Activated naive CD8-positive, alpha-beta T cell treated with anti-CD3 and anti-CD28 coated beads, Interleukin-2, amount 50 U/mL, for 24 hours (primary cell): Measurements from ENCODE around the gene ERVH48-1.
"Not testable (repeated sequence)": the region's sequence is repeated elsewhere in the genome, so short reads cannot be mapped to it uniquely, and the experiment has no call there.

Experiments
- ATAC-seq: fragments of 150-1000 bp; cut with Tn5 transposase; one replicate; pipeline ENCODE4 v1.10.0; 2021
- DNase-seq: peaks from one replicate; pipeline ENCODE4 v3.0.0; 2021
- H3K27ac Mint-ChIP-seq: one replicate; pipeline ENCODE4 v1.8.0; 2021; ENCODE audit warnings: mild to moderate bottlenecking, mixed read lengths
- H3K27me3 Mint-ChIP-seq: one replicate; pipeline ENCODE4 v1.8.0; 2021; ENCODE audit warnings: mixed read lengths
- H3K36me3 Mint-ChIP-seq: one replicate; pipeline ENCODE4 v1.8.0; 2021; ENCODE audit warnings: low read depth, mixed read lengths
- H3K4me1 Mint-ChIP-seq: one replicate; pipeline ENCODE4 v1.8.0; 2021; ENCODE audit warnings: mixed read lengths
- H3K4me3 Mint-ChIP-seq: one replicate; pipeline ENCODE4 v1.8.0; 2021; ENCODE audit warnings: mild to moderate bottlenecking, moderate library complexity, mixed read lengths
- H3K9me3 Mint-ChIP-seq: one replicate; pipeline ENCODE4 v1.8.0; 2021; ENCODE audit warnings: mixed read lengths

ERVH48-1 gene

DNA sequence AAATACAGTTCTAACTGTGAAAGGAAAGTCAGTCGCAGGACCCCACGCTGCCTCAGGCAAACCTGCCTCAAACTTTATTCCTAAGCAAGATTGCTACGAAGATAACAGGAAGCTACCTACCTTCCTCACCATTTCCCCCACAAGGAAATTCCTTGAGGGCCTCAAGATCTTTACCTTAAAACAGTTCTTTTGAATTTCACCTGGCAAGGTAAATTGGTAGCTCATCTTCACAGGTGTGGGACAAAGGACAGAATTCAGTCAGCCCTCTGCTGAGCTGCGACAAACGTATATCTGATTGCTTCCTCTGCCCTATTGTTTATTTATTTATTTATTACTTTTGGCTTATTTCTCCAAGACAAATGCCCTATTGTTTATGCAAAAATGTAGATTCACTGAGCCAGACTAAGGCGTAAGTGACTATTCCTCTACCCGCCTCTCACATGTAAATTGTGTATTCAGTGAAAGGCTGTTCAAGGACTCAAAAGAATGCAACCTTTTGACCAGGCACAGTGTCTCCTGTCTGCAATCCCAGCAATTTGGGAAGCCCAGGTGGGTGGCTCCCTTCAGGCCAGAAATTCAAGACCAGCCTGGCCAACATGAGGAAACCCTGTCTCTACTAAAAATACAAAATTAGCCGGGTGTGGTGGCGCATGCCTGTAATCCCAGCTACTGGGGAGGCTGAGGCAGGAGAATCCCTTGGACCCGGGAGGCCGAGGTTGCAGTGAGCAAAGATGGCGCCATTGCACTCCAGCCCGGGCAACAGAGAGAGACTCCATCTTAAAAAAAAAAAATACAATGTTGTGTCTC, 31.6 kb upstream of the ERVH48-1 start:
- Mint-ChIP-seq H3K4me3 (no peak overlapping the region), H3K27ac (no peak overlapping the region), H3K36me3 (no peaks in the 10 kb centered on the region), H3K27me3 (no peaks in the 10 kb centered on the region), H3K4me1 (peaks cover 2% of the 10 kb centered on the region), H3K9me3 (no peaks in the 10 kb centered on the region)
- DNase-seq (no peak), ATAC-seq (peak; percentile 100)

DNA sequence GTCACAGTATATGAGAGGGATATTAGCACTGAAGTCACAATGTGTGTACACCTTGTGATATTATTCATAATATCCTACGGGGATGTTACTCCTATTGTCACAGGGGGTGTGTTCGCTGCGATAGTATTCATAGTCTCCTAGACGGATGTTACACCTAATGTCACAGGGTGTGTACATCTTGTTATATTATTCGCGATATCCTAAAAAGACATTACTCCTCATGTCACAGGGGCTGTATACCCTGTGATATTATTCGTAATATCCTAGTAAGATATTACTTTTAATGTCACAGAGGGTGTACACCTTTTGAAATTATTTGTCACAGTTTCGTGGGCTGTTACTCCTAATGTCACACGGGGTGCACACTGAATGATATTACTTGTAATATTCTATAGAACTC, 25.8 kb upstream of the ERVH48-1 start:
- not testable (repeated sequence) for H3K4me3 Mint-ChIP-seq, H3K27me3 Mint-ChIP-seq, H3K27ac Mint-ChIP-seq, ATAC-seq, DNase-seq, H3K36me3 Mint-ChIP-seq, H3K9me3 Mint-ChIP-seq, H3K4me1 Mint-ChIP-seq

DNA sequence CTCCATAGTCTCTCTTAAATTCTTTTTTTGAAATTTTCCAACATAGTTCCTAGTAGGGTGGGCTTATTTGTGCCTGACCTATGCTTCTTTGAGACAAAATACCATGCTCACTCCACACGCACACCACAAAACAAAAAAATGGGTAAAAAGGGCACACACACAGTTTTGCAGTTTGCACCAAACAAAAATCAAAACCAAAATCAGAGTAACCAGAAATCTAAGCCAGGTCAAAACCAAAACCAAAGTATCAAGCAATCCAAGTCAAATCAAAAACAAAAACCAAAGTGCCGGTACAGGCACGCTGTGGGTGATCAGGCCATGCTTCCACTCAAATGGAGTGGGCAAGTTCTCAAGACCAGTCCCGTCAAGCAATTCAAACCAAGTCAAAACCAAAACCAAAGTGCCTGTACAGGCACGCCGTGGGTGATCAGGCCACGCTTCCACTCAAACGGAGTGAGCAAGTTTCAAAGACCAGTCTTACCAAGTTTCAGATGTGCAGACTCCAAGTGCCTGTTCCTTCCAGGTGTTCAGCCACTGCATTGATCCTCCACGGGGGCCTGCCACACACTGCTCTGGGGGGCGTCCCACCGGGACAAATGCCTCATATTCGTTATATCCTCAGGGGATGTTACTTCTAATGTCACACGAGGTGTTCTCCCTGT, 23.8 kb upstream of the ERVH48-1 start:
- DNase-seq, H3K4me1 Mint-ChIP-seq, H3K36me3 Mint-ChIP-seq, H3K9me3 Mint-ChIP-seq, H3K4me3 Mint-ChIP-seq, H3K27me3 Mint-ChIP-seq, ATAC-seq, H3K27ac Mint-ChIP-seq: not testable (repeated sequence)

DNA sequence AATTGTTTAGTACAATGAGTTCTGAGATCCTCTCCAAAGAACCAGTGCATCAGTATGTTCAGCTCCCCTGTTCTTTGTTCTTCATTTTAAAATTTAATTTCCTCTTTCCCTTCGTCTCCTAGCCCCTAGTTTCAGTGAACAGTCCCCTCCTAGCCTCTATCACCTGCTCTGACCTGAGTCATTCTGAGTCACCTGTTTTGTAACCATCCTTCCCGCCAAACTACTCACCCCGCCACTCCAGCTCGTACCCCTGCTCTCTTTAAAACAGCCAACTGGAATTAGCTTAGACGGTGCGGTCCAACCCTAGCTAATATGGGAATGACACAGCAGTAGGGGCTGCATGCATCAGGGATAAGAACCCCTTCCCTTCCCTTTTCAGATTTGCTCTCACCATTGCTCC, 16.8 kb upstream of the ERVH48-1 start:
- no peak for DNase-seq
- Mint-ChIP-seq H3K9me3 (no peaks in the 10 kb centered on the region), H3K4me3 (no peak overlapping the region), H3K27me3 (no peaks in the 10 kb centered on the region), H3K27ac (no peak overlapping the region), H3K36me3 (no peaks in the 10 kb centered on the region), H3K4me1 (no peaks in the 10 kb centered on the region)
- no peak for ATAC-seq

DNA sequence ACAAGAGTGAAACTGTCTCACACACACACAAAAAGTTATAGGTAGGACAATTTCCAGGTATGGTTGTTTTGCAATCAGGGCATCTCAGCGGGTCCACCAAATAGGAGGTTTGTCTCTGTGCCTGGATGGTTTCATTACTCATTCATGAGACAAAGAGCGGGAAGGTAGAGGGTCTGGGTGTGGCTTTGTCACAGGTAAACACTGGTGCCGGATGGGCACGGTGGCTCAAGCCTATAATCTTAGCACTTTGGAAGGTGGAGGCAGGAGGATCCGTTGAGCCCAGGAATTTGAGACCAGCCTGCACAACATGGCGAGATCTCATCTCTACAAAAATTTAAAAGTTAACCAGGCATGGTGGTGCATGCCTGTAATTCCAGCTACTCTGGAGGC, 16.3 kb upstream of the ERVH48-1 start:
- Mint-ChIP-seq H3K27me3 (no peaks in the 10 kb centered on the region), H3K4me1 (no peaks in the 10 kb centered on the region), H3K9me3 (no peaks in the 10 kb centered on the region), H3K4me3 (no peak overlapping the region), H3K36me3 (no peaks in the 10 kb centered on the region), H3K27ac (no peak overlapping the region)
- no peak for DNase-seq
- no peak for ATAC-seq

DNA sequence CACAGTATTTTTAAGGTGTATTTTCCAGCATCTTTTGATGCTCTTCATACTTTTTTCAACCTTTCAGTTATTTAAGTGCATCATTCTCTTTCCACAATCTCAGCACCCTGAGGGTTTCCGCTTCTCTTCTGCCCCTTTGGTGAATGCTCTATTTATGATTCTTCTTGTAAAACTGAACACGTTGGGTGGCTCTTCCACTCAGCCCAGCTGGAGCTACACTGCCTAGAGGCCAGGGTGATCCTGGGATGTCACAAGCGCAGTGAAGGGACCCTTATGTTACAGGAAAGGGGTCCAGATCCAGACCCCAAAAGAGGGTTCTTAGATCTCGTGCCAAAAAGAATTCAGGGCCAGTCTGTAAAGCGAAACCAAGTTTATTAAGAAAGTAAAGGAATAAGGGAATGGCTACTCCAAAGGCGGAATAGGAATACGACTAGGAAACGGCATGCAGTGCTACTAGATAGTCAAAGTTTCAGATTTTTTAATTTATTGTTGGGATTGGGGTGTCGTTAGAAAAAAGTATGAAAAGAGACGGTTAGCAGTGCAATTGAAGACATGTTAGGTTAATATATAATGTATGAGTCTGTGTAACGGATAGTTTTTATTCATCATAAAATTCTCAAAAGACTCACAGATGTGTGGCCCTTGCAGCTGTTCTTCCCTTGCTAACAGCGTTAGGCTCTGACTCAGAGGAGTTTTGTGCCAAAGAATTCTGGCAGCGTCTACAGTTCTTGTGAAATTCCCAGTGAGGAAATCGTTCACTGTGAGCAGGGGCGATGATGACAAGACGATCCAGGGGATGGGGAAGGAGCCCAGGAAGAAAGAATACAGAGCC, 14.4 kb upstream of the ERVH48-1 start:
- no peak overlapping the region for H3K4me3 Mint-ChIP-seq
- H3K27me3 Mint-ChIP-seq, result no peaks in the 10 kb centered on the region
- no peaks in the 10 kb centered on the region for H3K4me1 Mint-ChIP-seq
- no peaks in the 10 kb centered on the region for H3K36me3 Mint-ChIP-seq
- no peak overlapping the region for H3K27ac Mint-ChIP-seq
- no peak for DNase-seq
- no peaks in the 10 kb centered on the region for H3K9me3 Mint-ChIP-seq
- no peak for ATAC-seq

DNA sequence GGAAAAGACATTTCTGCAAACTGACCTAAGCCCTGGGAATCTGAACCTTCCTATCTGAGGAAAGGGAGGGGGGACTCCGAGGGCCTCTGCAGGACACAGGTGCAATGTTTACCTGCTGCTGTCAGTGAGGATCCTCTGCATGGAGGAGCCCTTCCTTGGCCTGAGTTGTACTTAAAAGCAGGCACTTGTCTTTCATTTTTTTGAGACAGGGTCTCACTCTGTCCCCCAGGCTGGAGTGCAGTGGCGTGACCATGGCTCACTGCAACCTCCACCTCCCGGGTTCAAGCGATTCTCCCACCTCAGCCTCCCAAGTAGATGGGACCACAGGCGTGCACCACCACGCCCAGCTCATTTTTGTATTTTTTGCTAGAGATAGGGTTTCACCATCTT, 13.2 kb upstream of the ERVH48-1 start:
- H3K9me3 Mint-ChIP-seq, H3K4me3 Mint-ChIP-seq, H3K4me1 Mint-ChIP-seq, H3K27ac Mint-ChIP-seq, ATAC-seq, H3K36me3 Mint-ChIP-seq, DNase-seq, H3K27me3 Mint-ChIP-seq: not testable (repeated sequence)

DNA sequence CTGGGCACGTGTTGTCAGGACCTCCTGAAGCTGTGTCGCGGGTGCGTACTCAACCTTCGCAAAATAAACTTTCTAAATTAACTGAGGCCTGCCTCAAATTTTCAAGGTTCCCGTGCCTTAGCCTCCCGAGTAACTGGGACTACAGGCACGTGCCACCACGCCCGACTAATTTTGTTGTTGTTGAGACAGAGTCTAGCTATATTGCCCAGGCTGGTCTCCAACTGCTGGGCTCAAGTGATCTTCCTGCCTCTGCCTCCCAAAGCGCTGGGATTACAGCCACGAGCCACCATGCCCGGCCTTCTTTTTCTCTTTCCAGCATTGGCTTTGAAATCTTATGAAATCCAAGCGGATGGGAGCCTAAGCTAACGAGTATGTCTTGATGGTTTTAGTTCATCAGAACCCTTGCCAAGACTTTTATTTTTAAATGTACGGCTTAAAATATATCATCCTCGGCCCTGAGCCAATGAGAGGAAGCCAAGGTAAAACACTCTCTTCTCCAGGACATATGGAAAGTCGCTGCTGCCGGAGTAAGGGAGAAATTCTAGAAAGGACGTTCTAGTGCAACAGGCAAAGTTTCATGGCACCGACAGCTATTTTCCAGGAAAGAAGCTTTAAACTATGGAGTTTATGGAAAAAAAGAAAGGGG, 12.7 kb upstream of the ERVH48-1 start:
- Mint-ChIP-seq H3K36me3 (no peaks in the 10 kb centered on the region), H3K4me1 (no peaks in the 10 kb centered on the region), H3K4me3 (no peak overlapping the region), H3K27me3 (no peaks in the 10 kb centered on the region), H3K9me3 (no peaks in the 10 kb centered on the region), H3K27ac (no peak overlapping the region)
- ATAC-seq (no peak), DNase-seq (no peak)

DNA sequence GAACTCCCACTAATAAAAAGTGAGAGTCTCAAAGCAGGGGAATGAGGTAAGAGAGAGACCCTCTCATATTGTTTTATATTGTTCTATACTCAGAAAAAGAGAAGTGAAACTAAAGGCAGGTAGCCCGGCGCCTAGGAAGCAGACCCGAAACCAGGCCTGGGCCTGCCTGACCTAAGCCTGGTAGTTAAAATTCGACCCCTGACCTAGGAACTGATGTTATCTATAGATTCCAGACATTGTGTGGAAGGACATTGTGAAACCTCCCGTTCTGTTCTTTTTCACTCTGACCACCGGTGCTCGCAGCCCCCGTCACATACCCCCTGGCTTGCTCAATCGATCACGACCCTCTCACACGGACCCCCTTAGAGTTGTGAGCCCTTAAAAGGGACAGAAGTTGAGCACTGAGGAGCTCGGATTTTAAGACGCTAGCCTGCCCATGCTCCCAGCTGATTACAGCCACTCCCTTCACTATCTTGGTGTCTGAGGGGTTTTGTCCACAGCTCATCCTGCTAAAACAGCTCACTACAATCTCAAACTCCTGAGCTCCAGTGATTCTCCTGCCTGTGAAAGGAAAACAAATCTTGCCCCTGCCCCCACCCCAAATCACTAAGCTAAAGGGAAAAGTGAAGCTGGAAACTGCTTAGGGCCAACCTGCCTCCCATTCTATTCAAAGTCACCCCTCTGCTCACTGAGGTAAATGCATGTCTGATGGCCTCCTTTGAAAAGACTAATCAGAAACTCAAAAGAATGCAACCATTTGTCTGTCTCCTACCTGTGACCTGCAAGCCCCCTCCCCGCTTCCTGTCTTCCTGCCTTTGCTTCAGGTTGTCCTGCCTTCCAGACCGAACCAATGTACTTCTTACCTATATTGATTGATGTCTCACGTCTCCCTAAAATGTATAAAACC, 11.9 kb upstream of the ERVH48-1 start:
- H3K36me3 Mint-ChIP-seq, H3K9me3 Mint-ChIP-seq, H3K4me1 Mint-ChIP-seq, ATAC-seq, H3K27ac Mint-ChIP-seq, DNase-seq, H3K4me3 Mint-ChIP-seq, H3K27me3 Mint-ChIP-seq: not testable (repeated sequence)

DNA sequence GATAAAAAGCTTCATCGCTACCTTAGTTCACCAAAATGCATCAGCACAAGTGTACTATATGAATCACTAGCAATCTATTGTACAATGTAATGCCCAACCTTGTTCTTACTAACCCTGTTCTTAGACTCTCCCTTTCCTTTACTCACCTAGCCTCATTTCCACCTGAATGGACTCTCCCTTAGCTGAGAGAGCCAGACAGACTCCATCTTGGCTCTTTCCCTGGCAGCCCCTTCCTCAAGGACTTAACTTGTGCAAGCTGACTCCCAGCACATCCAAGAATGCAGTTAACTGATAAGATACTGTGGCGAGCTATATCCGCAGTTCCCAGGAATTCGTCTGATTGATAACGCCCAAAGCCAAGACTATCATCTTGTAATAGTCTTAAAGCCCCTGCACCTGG, 10.9 kb upstream of the ERVH48-1 start:
- not testable (repeated sequence) for H3K9me3 Mint-ChIP-seq, H3K36me3 Mint-ChIP-seq, H3K4me3 Mint-ChIP-seq, ATAC-seq, H3K4me1 Mint-ChIP-seq, H3K27ac Mint-ChIP-seq, DNase-seq, H3K27me3 Mint-ChIP-seq

DNA sequence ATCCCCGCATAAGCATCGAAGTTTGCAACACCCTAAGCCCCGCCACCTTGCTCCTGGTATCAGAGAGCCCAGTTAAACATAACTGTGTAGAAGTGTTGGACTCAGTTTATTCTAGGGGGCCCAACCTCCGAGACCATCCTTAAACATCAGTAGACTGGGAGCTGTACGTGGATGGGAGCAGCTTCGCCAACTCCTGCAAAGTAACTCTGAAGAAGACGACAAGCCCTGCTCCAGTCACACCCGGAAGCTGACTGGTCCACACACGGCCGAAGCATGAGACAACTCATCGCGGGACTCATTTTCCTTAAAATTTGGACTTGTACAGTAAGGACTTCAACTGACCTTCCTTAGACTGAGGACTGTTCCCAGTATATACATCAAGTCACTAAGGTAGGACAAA, 8.5 kb upstream of the ERVH48-1 start:
- H3K36me3 Mint-ChIP-seq, H3K4me3 Mint-ChIP-seq: not testable (repeated sequence)

DNA sequence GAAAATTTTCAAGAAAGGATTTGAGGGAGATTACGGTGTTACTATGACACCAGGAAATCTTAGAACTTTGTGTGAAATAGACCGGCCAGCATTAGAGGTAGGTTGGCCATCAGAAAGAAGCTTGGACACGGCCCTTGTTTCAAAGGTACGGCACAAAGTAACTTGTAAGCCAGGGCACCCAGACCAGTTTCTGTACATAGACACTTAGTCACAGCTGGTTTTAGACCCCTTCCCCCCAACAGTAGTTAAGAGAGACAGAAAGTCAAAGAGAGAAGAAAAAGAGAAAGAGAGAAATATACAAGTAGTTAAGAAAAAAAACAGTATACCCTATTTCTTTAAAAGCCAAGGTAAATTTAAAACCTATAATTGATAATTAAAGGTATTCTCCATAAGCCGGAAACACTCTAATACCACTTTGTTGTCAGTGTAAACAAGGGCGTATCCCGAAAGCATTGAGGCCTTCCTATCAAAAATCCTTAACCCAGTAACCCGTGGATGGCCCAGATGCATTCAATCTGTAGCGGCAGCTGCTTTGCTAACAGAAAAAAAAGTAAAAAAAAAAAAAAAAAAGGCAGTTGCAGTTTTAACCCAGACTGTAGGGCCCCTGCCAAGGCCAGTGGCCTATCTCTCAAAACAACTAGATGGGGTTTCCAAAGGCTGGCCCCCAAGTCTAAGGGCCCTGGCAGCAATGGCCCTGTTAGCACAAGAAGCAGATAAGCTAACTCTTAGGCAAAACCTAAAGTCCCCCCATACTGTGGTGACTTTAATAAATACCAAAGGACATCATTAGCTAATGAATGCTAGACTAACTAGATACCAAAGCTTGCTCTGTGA, 7.9 kb upstream of the ERVH48-1 start:
- H3K4me1 Mint-ChIP-seq, H3K36me3 Mint-ChIP-seq, DNase-seq, H3K9me3 Mint-ChIP-seq, H3K27ac Mint-ChIP-seq, ATAC-seq, H3K4me3 Mint-ChIP-seq, H3K27me3 Mint-ChIP-seq: not testable (repeated sequence)

More for the DNA sequence above, 8.5 kb upstream of the ERVH48-1 start:
- not testable (repeated sequence) for H3K9me3 Mint-ChIP-seq, H3K4me1 Mint-ChIP-seq, H3K27ac Mint-ChIP-seq, ATAC-seq, H3K27me3 Mint-ChIP-seq, DNase-seq
